DND-41 (cell line): Measurements from ENCODE around the gene RGS17.
"Not testable (repeated sequence)": the region's sequence is repeated elsewhere in the genome, so short reads cannot be mapped to it uniquely, and the experiment has no call there.

ENCODE experiments used
- CTCF ChIP-seq: IDR thresholded peaks from 2 replicates; pipeline ENCODE4 v1.5.1; 2012; ENCODE audit warnings: borderline replicate concordance, low read length, moderate library complexity, mild to moderate bottlenecking; ENCODE audit not compliant: poor library complexity, severe bottlenecking; ENCODE audit errors: extremely low read depth
- EZH2 ChIP-seq: IDR thresholded peaks from 3 replicates; pipeline ENCODE4 v1.6.1; 2012; ENCODE audit warnings: borderline replicate concordance, low read depth, mild to moderate bottlenecking, moderate library complexity, low read length, inconsistent platforms; ENCODE audit not compliant: severe bottlenecking

GRCh38 chr6:152999538-152999937, 131.5 kb downstream of the RGS17 start:
- TF ChIP-seq CTCF, EZH2: not testable (repeated sequence)
